A673 (cell line): Measurements from ENCODE around the gene CADM3.

Experiments used
- CTCF ChIP-seq: fragments of 300-800, 200-600 bp; sonication (generic); conservative IDR thresholded peaks from 2 replicates; pipeline ENCODE4 v1.5.1; 2017; ENCODE audit warnings: low read depth, mild to moderate bottlenecking, antibody characterized with exemption, low read length, moderate library complexity, mixed read lengths
- EZH2 ChIP-seq: fragments of 200-600 bp; sonication (generic); IDR thresholded peaks from 2 replicates; pipeline ENCODE4 v1.6.1; 2017; ENCODE audit warnings: borderline replicate concordance, low read depth, mild to moderate bottlenecking, mixed read lengths, antibody characterized with exemption, low read length; ENCODE audit not compliant: poor library complexity, severe bottlenecking

- TF ChIP-seq CTCF (no peak), EZH2 (no peak)
Observed at GRCh38 chr1:159161719-159162026, 9.7 kb upstream of the CADM3 start.
